Measurements from ENCODE around the gene ACIN1. TPM values are rescaled to one million over a fixed set of nuclear protein-coding genes. Genes with fewer than 3 reads are reported as not detected.

ACIN1 gene
- total and polyA plus RNA-seq, 2 donors (not counting 1 experiment from before 2014, with no cell fraction given), result 75.1 to 94.0 TPM

GRCh38 chr14:23099212-23099861, 4.4 kb upstream of the ACIN1 start:
- Histone ChIP-seq H3K4me3 (replicated peaks in 1 of 4; ENCODE audit: control extremely low read depth in 1 of 4, insufficient read depth in 1 of 4, low read depth in 3 of 4, low read length in 4 of 4) (no peak overlapping the region), H3K4me1 (ENCODE audit: control insufficient read depth, extremely low read depth, insufficient read depth, low read length) (no peaks in the 10 kb centered on the region), H2AFZ (ENCODE audit: low read length) (no peak overlapping the region), H3K27me3 (ENCODE audit: control insufficient read depth, insufficient read depth, low read length) (no peaks in the 10 kb centered on the region), H3K9ac (ENCODE audit: insufficient read depth, low read length) (no peak overlapping the region), H3K36me3 (ENCODE audit: control insufficient read depth, insufficient read depth, low read length) (peaks cover 5% of the 10 kb centered on the region), H3K4me2 (ENCODE audit: extremely low read depth, insufficient read depth, low read length) (no peak overlapping the region), H4K20me1 (ENCODE audit: control insufficient read depth, extremely low read depth, insufficient read depth, low read length) (no peaks in the 10 kb centered on the region), H3K79me2 (ENCODE audit: control insufficient read depth, insufficient read depth, low read length) (peaks cover 33% of the 10 kb centered on the region), H3K27ac (ENCODE audit: insufficient read depth, low read length) (no peak overlapping the region), H3K9me3 (ENCODE audit: control insufficient read depth, insufficient read depth, low read depth, low read length) (no peaks in the 10 kb centered on the region)
- no peak for DNase-seq (ENCODE audit: low read depth in 2 of 2)
- TF ChIP-seq CTCF (conservative IDR thresholded peaks at IDR 0.05 in 1 of 2, IDR thresholded peaks at IDR 0.05 in 1 of 2; ENCODE audit: low read depth in 1 of 2, low read length in 2 of 2) (no peak), EZH2 (IDR thresholded peaks at IDR 0.05; ENCODE audit: low read length, missing control alignments) (no peak)

GRCh38 chr14:23097786-23098185, 2.9 kb upstream of the ACIN1 start:
- Histone ChIP-seq H4K20me1 (ENCODE audit: control insufficient read depth, extremely low read depth, insufficient read depth, low read length) (no peaks in the 10 kb centered on the region), H3K36me3 (ENCODE audit: control insufficient read depth, insufficient read depth, low read length) (peaks cover 5% of the 10 kb centered on the region), H3K4me3 (replicated peaks in 1 of 4; ENCODE audit: control extremely low read depth in 1 of 4, insufficient read depth in 1 of 4, low read depth in 3 of 4, low read length in 4 of 4) (peak overlapping the region in 1 of 4 experiments; percentile 86), H3K4me2 (ENCODE audit: extremely low read depth, insufficient read depth, low read length) (peak overlapping the region; percentile 27), H2AFZ (ENCODE audit: low read length) (no peak overlapping the region), H3K9me3 (ENCODE audit: control insufficient read depth, insufficient read depth, low read depth, low read length) (no peaks in the 10 kb centered on the region), H3K27ac (ENCODE audit: insufficient read depth, low read length) (no peak overlapping the region), H3K4me1 (ENCODE audit: control insufficient read depth, extremely low read depth, insufficient read depth, low read length) (no peaks in the 10 kb centered on the region), H3K27me3 (ENCODE audit: control insufficient read depth, insufficient read depth, low read length) (no peaks in the 10 kb centered on the region), H3K9ac (ENCODE audit: insufficient read depth, low read length) (no peak overlapping the region), H3K79me2 (ENCODE audit: control insufficient read depth, insufficient read depth, low read length) (peaks cover 48% of the 10 kb centered on the region)
- DNase-seq (ENCODE audit: low read depth in 2 of 2), result no peak
- TF ChIP-seq CTCF (conservative IDR thresholded peaks at IDR 0.05 in 1 of 2, IDR thresholded peaks at IDR 0.05 in 1 of 2; ENCODE audit: low read depth in 1 of 2, low read length in 2 of 2) (no peak), EZH2 (IDR thresholded peaks at IDR 0.05; ENCODE audit: low read length, missing control alignments) (no peak)

- TF ChIP-seq CTCF (conservative IDR thresholded peaks at IDR 0.05 in 1 of 2, IDR thresholded peaks at IDR 0.05 in 1 of 2; ENCODE audit: low read depth in 1 of 2, low read length in 2 of 2) (no peak), EZH2 (IDR thresholded peaks at IDR 0.05; ENCODE audit: low read length, missing control alignments) (no peak)
- Histone ChIP-seq H3K36me3 (ENCODE audit: control insufficient read depth, insufficient read depth, low read length) (peaks cover 6% of the 10 kb centered on the region), H3K4me1 (ENCODE audit: control insufficient read depth, extremely low read depth, insufficient read depth, low read length) (no peaks in the 10 kb centered on the region), H4K20me1 (ENCODE audit: control insufficient read depth, extremely low read depth, insufficient read depth, low read length) (no peaks in the 10 kb centered on the region), H3K79me2 (ENCODE audit: control insufficient read depth, insufficient read depth, low read length) (peaks cover 67% of the 10 kb centered on the region), H3K9ac (ENCODE audit: insufficient read depth, low read length) (peak within 1 kb of the TSS; percentile 99), H3K4me2 (ENCODE audit: extremely low read depth, insufficient read depth, low read length) (peak within 1 kb of the TSS; percentile 92), H3K27me3 (ENCODE audit: control insufficient read depth, insufficient read depth, low read length) (no peaks in the 10 kb centered on the region), H3K27ac (ENCODE audit: insufficient read depth, low read length) (peak within 1 kb of the TSS; percentile 98), H2AFZ (ENCODE audit: low read length) (peak within 1 kb of the TSS; percentile 83), H3K4me3 (replicated peaks in 1 of 4; ENCODE audit: control extremely low read depth in 1 of 4, insufficient read depth in 1 of 4, low read depth in 3 of 4, low read length in 4 of 4) (peak within 1 kb of the TSS; percentile 79 to 93 (median 87)), H3K9me3 (ENCODE audit: control insufficient read depth, insufficient read depth, low read depth, low read length) (no peaks in the 10 kb centered on the region)
- DNase-seq (ENCODE audit: low read depth in 2 of 2), result peak; percentile 98 to 100
These were observed 516 bp upstream of the ACIN1 start, which contains the start of gene C14orf119 for GRCh38 chr14:23095196-23096108. C14orf119 (plus strand) TSS chr14:23095505; CDS start chr14:23097659, 2,154 bp downstream.

Data from fibroblast of lung (primary cell).